SHP77 treated with DMSO at 0.1 percent for 48 hours (cell line): ENCODE measurements around the gene USP17L13.
"Not testable (repeated sequence)": the region's sequence is repeated elsewhere in the genome, so short reads cannot be mapped to it uniquely, and the experiment has no call there.

Source experiments
- DNase-seq: peaks from one replicate; lab custom pipeline; 2025; lab: John Stamatoyannopoulos, UW

USP17L13 gene, protein sequence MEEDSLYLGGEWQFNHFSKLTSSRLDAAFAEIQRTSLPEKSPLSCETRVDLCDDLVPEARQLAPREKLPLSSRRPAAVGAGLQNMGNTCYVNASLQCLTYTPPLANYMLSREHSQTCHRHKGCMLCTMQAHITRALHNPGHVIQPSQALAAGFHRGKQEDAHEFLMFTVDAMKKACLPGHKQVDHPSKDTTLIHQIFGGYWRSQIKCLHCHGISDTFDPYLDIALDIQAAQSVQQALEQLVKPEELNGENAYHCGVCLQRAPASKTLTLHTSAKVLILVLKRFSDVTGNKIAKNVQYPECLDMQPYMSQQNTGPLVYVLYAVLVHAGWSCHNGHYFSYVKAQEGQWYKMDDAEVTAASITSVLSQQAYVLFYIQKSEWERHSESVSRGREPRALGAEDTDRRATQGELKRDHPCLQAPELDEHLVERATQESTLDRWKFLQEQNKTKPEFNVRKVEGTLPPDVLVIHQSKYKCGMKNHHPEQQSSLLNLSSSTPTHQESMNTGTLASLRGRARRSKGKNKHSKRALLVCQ

GRCh38 chr4:9224596-9224995, at the start of gene USP17L13:
USP17L13 (plus strand) TSS chr4:9224896; CDS start chr4:9224896, 0 bp downstream.
- DNase-seq: not testable (repeated sequence)

DNA sequence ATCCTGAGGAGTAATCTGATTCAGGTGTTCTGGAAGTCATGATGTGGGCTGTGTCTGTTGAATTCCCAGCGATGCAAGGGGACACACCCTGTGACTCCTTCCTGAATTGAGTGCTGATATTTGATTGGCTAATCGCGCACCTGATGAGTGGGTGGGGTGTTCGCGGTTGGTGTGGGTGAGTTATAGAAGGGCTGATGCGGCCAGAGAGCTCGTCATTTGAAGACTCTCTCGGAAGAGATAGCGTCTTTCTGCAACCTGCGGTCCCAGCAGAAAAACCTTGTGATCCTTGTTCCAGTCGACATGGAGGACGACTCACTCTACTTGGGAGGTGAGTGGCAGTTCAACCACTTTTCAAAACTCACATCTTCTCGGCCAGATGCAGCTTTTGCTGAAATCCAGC, 14.3 kb upstream of the USP17L13 start, which contains the start of gene USP17L10:
Gene USP17L10 (plus strand): TSS at position 301 of the 400 bp plus-strand sequence. CDS start 0 bp downstream, at position 301.
- DNase-seq: not testable (repeated sequence)

DNA sequence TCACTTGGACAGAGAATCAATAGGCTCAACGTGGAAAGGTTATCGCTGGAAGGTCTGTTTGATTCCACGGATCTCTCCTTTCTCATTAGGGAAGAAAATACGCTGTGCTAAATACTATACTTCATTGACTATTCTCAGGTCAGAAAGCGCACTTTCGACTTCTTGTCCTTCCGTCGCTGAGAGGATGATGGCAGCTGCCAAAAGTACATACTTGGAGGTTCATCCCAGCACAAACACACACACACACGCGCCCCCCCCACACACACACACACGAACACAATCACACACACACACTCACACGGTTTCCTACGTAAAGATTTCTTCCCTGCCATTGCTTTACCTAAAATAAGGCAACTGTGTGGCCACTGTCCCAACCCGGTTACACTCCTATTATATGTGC, 10.0 kb upstream of the USP17L13 start:
- DNase-seq: not testable (repeated sequence)

GRCh38 chr4:9215105-9215504, 9.6 kb upstream of the USP17L13 start, which contains the start of gene USP17L11:
USP17L11 (plus strand) TSS chr4:9215405; CDS start chr4:9215405, 0 bp downstream.
- not testable (repeated sequence) for DNase-seq

- DNase-seq: not testable (repeated sequence)
Observed at GRCh38 chr4:9219852-9220251, 4.8 kb upstream of the USP17L13 start, which contains the start of gene USP17L12. USP17L12 (plus strand) TSS chr4:9220152; CDS start chr4:9220152, 0 bp downstream.

DNA sequence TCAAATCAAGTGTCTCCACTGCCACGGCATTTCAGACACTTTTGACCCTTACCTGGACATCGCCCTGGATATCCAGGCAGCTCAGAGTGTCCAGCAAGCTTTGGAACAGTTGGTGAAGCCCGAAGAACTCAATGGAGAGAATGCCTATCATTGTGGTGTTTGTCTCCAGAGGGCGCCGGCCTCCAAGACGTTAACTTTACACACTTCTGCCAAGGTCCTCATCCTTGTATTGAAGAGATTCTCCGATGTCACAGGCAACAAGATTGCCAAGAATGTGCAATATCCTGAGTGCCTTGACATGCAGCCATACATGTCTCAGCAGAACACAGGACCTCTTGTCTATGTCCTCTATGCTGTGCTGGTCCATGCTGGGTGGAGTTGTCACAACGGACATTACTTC, 5.6 kb downstream of the USP17L13 start:
- DNase-seq: not testable (repeated sequence)

- DNase-seq: not testable (repeated sequence)
Observed at GRCh38 chr4:9234085-9234484, 9.4 kb downstream of the USP17L13 start, which contains the start of gene USP17L15. USP17L15 (plus strand) TSS chr4:9234385; CDS start chr4:9234385, 0 bp downstream.

DNA sequence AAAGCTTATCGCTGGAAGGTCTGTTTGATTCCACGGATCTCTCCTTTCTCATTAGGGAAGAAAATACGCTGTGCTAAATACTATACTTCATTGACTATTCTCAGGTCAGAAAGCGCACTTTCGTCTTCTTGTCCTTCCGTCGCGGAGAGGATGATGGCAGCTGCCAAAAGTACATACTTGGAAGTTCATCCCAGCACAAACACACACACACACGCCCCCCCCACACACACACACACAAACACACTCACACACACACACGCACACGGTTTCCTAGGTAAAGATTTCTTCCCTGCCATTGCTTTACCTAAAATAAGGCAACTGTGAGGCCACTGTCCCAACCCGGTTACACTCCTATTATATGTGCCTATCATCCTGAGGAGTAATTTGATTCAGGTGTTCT, 13.8 kb downstream of the USP17L13 start:
- DNase-seq: not testable (repeated sequence)

DNA sequence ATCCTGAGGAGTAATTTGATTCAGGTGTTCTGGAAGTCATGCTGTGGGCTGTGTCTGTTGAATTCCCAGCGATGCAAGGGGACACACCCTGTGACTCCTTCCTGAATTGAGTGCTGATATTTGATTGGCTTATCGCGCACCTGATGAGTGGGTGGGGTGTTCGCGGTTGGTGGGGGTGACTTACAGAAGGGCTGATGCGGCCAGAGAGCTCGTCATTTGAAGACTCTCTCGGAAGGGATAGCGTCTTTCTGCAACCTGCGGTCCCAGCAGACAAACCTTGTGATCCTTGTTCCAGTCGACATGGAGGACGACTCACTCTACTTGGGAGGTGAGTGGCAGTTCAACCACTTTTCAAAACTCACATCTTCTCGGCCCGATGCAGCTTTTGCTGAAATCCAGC, 18.9 kb downstream of the USP17L13 start, which contains the start of gene USP17L17:
Gene USP17L17 (plus strand): TSS at position 301 of the 400 bp plus-strand sequence. CDS start 0 bp downstream, at position 301.
- DNase-seq: not testable (repeated sequence)

DNA sequence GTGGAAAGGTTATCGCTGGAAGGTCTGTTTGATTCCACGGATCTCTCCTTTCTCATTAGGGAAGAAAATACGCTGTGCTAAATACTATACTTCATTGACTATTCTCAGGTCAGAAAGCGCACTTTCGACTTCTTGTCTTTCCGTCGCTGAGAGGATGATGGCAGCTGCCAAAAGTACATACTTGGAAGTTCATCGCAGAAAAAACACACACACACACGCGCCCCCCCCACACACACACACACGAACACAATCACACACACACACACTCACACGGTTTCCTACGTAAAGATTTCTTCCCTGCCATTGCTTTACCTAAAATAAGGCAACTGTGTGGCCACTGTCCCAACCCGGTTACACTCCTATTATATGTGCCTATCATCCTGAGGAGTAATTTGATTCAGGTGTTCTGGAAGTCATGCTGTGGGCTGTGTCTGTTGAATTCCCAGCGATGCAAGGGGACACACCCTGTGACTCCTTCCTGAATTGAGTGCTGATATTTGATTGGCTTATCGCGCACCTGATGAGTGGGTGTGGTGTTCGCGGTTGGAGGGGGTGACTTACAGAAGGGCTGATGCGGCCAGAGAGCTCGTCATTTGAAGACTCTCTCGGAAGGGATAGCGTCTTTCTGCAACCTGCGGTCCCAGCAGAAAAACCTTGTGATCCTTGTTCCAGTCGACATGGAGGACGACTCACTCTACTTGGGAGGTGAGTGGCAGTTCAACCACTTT, 23.4 kb downstream of the USP17L13 start, which contains the start of gene USP17L18:
Gene USP17L18 (plus strand): TSS at position 678 of the 728 bp plus-strand sequence. CDS start 0 bp downstream, at position 678.
- DNase-seq: not testable (repeated sequence)

DNA sequence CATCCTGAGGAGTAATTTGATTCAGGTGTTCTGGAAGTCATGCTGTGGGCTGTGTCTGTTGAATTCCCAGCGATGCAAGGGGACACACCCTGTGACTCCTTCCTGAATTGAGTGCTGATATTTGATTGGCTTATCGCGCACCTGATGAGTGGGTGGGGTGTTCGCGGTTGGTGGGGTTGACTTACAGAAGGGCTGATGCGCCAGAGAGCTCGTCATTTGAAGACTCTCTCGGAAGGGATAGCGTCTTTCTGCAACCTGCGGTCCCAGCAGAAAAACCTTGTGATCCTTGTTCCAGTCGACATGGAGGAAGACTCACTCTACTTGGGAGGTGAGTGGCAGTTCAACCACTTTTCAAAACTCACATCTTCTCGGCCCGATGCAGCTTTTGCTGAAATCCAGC, 28.4 kb downstream of the USP17L13 start, which contains the start of gene USP17L19:
Gene USP17L19 (plus strand): TSS at position 301 of the 400 bp plus-strand sequence. CDS start 0 bp downstream, at position 301.
- DNase-seq: not testable (repeated sequence)

DNA sequence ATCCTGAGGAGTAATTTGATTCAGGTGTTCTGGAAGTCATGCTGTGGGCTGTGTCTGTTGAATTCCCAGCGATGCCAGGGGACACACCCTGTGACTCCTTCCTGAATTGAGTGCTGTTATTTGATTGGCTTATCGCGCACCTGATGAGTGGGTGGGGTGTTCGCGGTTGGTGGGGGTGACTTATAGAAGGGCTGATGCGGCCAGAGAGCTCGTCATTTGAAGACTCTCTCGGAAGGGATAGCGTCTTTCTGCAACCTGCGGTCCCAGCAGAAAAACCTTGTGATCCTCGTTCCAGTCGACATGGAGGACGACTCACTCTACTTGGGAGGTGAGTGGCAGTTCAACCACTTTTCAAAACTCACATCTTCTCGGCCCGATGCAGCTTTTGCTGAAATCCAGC, 33.1 kb downstream of the USP17L13 start, which contains the start of gene USP17L20:
Gene USP17L20 (plus strand): TSS at position 301 of the 400 bp plus-strand sequence. CDS start 0 bp downstream, at position 301.
- not testable (repeated sequence) for DNase-seq

DNA sequence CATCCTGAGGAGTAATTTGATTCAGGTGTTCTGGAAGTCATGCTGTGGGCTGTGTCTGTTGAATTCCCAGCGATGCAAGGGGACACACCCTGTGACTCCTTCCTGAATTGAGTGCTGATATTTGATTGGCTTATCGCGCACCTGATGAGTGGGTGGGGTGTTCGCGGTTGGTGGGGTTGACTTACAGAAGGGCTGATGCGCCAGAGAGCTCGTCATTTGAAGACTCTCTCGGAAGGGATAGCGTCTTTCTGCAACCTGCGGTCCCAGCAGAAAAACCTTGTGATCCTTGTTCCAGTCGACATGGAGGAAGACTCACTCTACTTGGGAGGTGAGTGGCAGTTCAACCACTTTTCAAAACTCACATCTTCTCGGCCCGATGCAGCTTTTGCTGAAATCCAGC, 37.9 kb downstream of the USP17L13 start, which contains the start of gene USP17L21:
Gene USP17L21 (plus strand): TSS at position 301 of the 400 bp plus-strand sequence. CDS start 0 bp downstream, at position 301.
- DNase-seq: not testable (repeated sequence)

GRCh38 chr4:9267319-9267718, 42.6 kb downstream of the USP17L13 start, which contains the start of gene USP17L22:
USP17L22 (plus strand) TSS chr4:9267619; CDS start chr4:9267619, 0 bp downstream.
- not testable (repeated sequence) for DNase-seq

- DNase-seq: not testable (repeated sequence)
Observed at GRCh38 chr4:9271719-9272118, 47.0 kb downstream of the USP17L13 start.
